Measurements from ENCODE around the gene ZDHHC24.

The ZDHHC24 gene

GRCh38 chr11:66476841-66477251 lies 69.0 kb downstream of the ZDHHC24 start:
- no peak overlapping the region for H3K4me2 ChIP-seq (ENCODE audit: low read depth, low read length, poor library complexity, severe bottlenecking)
- H3K36me3 ChIP-seq (ENCODE audit: insufficient read depth, low read length): no peaks in the 10 kb centered on the region
- H3K27me3 ChIP-seq (ENCODE audit: insufficient read depth, low read length, poor library complexity, severe bottlenecking): no peaks in the 10 kb centered on the region
- peaks cover 11% of the 10 kb centered on the region for H3K4me1 ChIP-seq (ENCODE audit: insufficient read depth, low read length, poor library complexity, severe bottlenecking)
- H3K4me3 ChIP-seq (ENCODE audit: low read length, poor library complexity, severe bottlenecking): no peak overlapping the region
- no peaks in the 10 kb centered on the region for H3K9me2 ChIP-seq (replicated peaks; ENCODE audit: low read depth, low read length)
- peaks cover 8% of the 10 kb centered on the region for H4K20me1 ChIP-seq (ENCODE audit: insufficient read depth, low read length, poor library complexity, severe bottlenecking)
- H3K79me2 ChIP-seq (ENCODE audit: insufficient read depth, low read length): peaks cover 23% of the 10 kb centered on the region
- TF ChIP-seq, protein P1, sequence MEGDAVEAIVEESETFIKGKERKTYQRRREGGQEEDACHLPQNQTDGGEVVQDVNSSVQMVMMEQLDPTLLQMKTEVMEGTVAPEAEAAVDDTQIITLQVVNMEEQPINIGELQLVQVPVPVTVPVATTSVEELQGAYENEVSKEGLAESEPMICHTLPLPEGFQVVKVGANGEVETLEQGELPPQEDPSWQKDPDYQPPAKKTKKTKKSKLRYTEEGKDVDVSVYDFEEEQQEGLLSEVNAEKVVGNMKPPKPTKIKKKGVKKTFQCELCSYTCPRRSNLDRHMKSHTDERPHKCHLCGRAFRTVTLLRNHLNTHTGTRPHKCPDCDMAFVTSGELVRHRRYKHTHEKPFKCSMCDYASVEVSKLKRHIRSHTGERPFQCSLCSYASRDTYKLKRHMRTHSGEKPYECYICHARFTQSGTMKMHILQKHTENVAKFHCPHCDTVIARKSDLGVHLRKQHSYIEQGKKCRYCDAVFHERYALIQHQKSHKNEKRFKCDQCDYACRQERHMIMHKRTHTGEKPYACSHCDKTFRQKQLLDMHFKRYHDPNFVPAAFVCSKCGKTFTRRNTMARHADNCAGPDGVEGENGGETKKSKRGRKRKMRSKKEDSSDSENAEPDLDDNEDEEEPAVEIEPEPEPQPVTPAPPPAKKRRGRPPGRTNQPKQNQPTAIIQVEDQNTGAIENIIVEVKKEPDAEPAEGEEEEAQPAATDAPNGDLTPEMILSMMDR (conservative IDR thresholded peaks at IDR 0.05; ENCODE audit: low read length): no peak
- no peak for TF ChIP-seq EZH2phosphoT487 (IDR thresholded peaks at IDR 0.05; ENCODE audit: borderline replicate concordance)
- H3K9ac ChIP-seq (ENCODE audit: low read depth, low read length, poor library complexity, severe bottlenecking): no peak overlapping the region
- H3F3A ChIP-seq (ENCODE audit: low read depth): no peaks in the 10 kb centered on the region
- H3K9me3 ChIP-seq (ENCODE audit: insufficient read depth, low read depth, low read length): no peaks in the 10 kb centered on the region
- H2AFZ ChIP-seq (ENCODE audit: low read length): no peak overlapping the region

- Histone ChIP-seq H3K9me2 (replicated peaks; ENCODE audit: low read depth, low read length) (no peaks in the 10 kb centered on the region), H3K4me3 (ENCODE audit: low read length, poor library complexity, severe bottlenecking) (no peak overlapping the region), H3K9me3 (ENCODE audit: insufficient read depth, low read depth, low read length) (no peaks in the 10 kb centered on the region), H4K20me1 (ENCODE audit: insufficient read depth, low read length, poor library complexity, severe bottlenecking) (peaks cover 8% of the 10 kb centered on the region), H3K9ac (ENCODE audit: low read depth, low read length, poor library complexity, severe bottlenecking) (no peak overlapping the region), H2AFZ (ENCODE audit: low read length) (no peak overlapping the region), H3K4me1 (ENCODE audit: insufficient read depth, low read length, poor library complexity, severe bottlenecking) (peaks cover 10% of the 10 kb centered on the region), H3K4me2 (ENCODE audit: low read depth, low read length, poor library complexity, severe bottlenecking) (no peak overlapping the region), H3K27me3 (ENCODE audit: insufficient read depth, low read length, poor library complexity, severe bottlenecking) (no peaks in the 10 kb centered on the region), H3K36me3 (ENCODE audit: insufficient read depth, low read length) (no peaks in the 10 kb centered on the region), H3F3A (ENCODE audit: low read depth) (no peaks in the 10 kb centered on the region), H3K79me2 (ENCODE audit: insufficient read depth, low read length) (peaks cover 20% of the 10 kb centered on the region)
- no peak for TF ChIP-seq EZH2phosphoT487 (IDR thresholded peaks at IDR 0.05; ENCODE audit: borderline replicate concordance)
- TF ChIP-seq, protein P1 (conservative IDR thresholded peaks at IDR 0.05; ENCODE audit: low read length): no peak
Observed at GRCh38 chr11:66476173-66476840, 69.5 kb downstream of the ZDHHC24 start.

DNA sequence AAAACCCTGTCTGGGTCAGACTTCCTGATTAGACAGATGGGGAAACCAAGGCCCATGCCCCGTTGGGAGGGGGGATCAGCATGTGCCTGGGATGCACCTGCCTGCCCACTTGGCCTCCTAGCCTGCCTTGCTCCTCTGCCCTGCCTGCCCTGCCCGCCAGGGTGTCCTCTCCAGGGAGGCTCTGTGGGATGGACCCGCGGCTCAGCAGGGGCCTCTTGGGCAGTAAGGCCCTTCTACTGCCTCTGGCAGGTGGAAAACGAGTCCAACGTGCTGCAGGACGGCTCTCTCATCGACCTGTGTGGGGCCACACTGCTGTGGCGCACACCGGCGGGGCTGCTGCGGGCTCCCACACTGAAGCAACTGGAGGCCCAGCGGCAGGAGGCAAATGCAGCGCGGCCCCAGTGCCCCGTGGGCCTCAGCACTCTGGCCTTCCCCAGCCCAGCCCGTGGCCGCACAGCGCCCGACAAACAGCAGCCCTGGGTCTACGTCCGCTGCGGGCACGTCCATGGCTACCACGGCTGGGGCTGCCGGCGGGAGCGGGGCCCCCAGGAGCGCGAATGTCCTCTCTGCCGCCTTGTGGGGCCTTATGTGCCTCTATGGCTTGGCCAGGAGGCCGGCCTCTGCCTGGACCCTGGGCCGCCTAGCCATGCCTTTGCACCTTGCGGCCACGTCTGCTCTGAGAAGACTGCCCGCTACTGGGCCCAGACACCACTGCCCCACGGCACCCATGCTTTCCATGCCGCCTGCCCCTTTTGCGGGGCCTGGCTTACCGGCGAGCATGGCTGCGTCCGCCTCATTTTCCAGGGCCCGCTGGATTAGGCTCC lies 70.3 kb downstream of the ZDHHC24 start:
- H3K4me1 ChIP-seq (ENCODE audit: insufficient read depth, low read length, poor library complexity, severe bottlenecking): peaks cover 4% of the 10 kb centered on the region
- H4K20me1 ChIP-seq (ENCODE audit: insufficient read depth, low read length, poor library complexity, severe bottlenecking): peaks cover 8% of the 10 kb centered on the region
- H3K27me3 ChIP-seq (ENCODE audit: insufficient read depth, low read length, poor library complexity, severe bottlenecking): no peaks in the 10 kb centered on the region
- no peaks in the 10 kb centered on the region for H3K9me3 ChIP-seq (ENCODE audit: insufficient read depth, low read depth, low read length)
- no peak overlapping the region for H3K4me3 ChIP-seq (ENCODE audit: low read length, poor library complexity, severe bottlenecking)
- no peak overlapping the region for H3K9ac ChIP-seq (ENCODE audit: low read depth, low read length, poor library complexity, severe bottlenecking)
- H3F3A ChIP-seq (ENCODE audit: low read depth): no peaks in the 10 kb centered on the region
- no peak for TF ChIP-seq EZH2phosphoT487 (IDR thresholded peaks at IDR 0.05; ENCODE audit: borderline replicate concordance)
- TF ChIP-seq, protein P1 (conservative IDR thresholded peaks at IDR 0.05; ENCODE audit: low read length): no peak
- H3K4me2 ChIP-seq (ENCODE audit: low read depth, low read length, poor library complexity, severe bottlenecking): no peak overlapping the region
- H3K36me3 ChIP-seq (ENCODE audit: insufficient read depth, low read length): no peaks in the 10 kb centered on the region
- H3K79me2 ChIP-seq (ENCODE audit: insufficient read depth, low read length): peaks cover 12% of the 10 kb centered on the region
- H2AFZ ChIP-seq (ENCODE audit: low read length): no peak overlapping the region
- H3K9me2 ChIP-seq (replicated peaks; ENCODE audit: low read depth, low read length): no peaks in the 10 kb centered on the region

Measured in Loucy (cell line).